GM19468 (cell line): ENCODE data around the gene FOXD3.

Experiments used
- ATAC-seq: cut with Tn5 transposase; IDR thresholded peaks from one replicate; pipeline ENCODE4 v1.9.1; 2021; ENCODE audit warnings: mild to moderate bottlenecking, moderate library complexity, moderate number of reproducible peaks; ENCODE audit not compliant: unreplicated experiment; ENCODE audit errors: extremely low read depth

Gene FOXD3

DNA sequence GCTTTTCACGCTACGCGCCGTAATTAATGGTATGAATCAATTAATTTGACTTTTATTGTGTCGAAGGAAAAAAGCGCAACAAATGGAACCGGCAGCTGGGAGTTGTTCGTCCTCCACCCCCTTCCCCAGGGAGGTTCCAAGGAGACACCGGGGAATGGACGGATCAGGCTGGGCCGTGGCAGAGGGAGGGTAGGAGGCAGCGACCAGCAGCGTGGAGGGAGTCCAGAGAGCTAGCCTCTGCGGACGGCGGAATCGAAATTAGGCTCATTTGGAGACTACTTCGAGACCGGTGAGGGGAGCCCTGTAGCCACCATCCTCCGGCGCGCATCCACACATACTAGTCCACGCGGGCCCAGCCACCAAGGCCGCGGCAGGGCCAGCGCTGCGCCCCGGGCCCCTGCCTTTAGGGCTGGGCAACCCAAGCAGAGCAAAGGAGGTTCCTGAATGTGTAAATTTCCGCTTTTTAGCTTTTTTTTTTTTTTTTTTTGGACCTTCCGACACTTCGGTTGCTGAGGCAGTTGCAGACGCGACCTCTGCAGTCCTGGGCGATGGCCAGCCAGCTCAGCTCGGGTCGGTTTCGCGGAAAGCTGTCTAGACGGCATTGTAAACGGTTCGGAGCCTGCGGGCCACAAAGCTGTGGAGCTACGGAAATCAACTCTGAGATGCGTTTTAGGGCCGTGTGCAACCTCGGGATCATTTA is 2.2 kb upstream of the FOXD3 start:
- ATAC-seq: no peak

DNA sequence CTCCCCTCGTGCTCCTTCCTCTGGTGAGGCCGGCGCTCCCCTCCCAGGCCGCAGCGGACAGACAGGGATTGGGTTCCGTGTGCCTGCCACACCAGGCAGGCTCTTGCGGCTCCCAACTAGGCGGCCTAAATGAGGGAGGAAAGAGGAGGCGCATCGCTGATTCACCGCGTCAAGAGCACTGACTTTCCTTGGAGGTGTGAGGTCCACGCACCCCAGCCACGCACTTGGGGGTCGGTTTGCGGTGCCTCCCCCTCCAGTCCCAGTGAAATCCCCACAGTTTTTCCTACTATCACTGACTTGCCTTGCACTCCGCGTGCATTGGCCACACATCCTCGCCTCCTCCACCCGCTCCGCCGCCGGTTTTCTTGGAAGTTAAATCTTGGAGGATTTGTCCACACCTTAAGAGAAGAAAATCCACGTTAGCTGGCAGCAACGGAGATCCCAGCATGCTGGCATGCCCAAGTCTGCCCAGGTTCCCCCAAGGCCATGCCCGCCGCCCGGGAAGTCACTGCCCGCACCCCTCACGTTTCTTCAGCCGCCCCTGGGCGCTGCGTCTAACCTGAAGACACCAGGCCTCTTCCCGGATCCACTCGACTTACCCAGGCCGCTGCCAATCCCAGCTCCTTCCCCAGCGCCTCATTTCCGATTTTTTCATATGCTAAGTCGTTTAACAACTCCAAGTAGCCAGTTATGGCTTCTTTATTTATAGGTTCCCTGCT is 1.1 kb upstream of the FOXD3 start:
- no peak for ATAC-seq

DNA sequence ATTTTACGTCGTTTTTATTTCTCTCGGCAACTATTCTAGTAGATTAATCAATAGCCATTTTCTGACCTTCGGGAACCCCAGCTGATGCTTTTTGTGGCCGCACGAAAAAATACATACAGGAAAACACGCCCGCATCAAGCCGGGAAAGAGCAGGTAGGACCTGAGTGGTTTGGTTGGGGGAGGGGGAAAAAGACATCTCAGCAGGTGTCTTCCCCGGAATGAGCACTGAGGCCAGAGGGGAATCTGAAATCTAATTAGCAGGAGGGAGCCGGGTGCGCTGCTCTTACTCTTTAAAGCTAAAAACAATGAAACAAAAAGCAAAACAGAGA is 618 bp upstream of the FOXD3 start:
- no peak for ATAC-seq

DNA sequence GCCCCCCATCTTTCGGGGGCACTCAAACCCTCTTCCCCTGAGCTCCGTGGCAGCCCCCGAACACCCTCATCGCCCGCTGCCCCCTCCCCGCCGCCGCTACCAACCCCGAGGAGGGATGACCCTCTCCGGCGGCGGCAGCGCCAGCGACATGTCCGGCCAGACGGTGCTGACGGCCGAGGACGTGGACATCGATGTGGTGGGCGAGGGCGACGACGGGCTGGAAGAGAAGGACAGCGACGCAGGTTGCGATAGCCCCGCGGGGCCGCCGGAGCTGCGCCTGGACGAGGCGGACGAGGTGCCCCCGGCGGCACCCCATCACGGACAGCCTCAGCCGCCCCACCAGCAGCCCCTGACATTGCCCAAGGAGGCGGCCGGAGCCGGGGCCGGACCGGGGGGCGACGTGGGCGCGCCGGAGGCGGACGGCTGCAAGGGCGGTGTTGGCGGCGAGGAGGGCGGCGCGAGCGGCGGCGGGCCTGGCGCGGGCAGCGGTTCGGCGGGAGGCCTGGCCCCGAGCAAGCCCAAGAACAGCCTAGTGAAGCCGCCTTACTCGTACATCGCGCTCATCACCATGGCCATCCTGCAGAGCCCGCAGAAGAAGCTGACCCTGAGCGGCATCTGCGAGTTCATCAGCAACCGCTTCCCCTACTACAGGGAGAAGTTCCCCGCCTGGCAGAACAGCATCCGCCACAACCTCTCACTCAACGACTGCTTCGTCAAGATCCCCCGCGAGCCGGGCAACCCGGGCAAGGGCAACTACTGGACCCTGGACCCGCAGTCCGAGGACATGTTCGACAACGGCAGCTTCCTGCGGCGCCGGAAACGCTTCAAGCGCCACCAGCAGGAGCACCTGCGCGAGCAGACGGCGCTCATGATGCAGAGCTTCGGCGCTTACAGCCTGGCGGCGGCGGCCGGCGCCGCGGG is 837 bp downstream of the FOXD3 start:
- no peak for ATAC-seq

DNA sequence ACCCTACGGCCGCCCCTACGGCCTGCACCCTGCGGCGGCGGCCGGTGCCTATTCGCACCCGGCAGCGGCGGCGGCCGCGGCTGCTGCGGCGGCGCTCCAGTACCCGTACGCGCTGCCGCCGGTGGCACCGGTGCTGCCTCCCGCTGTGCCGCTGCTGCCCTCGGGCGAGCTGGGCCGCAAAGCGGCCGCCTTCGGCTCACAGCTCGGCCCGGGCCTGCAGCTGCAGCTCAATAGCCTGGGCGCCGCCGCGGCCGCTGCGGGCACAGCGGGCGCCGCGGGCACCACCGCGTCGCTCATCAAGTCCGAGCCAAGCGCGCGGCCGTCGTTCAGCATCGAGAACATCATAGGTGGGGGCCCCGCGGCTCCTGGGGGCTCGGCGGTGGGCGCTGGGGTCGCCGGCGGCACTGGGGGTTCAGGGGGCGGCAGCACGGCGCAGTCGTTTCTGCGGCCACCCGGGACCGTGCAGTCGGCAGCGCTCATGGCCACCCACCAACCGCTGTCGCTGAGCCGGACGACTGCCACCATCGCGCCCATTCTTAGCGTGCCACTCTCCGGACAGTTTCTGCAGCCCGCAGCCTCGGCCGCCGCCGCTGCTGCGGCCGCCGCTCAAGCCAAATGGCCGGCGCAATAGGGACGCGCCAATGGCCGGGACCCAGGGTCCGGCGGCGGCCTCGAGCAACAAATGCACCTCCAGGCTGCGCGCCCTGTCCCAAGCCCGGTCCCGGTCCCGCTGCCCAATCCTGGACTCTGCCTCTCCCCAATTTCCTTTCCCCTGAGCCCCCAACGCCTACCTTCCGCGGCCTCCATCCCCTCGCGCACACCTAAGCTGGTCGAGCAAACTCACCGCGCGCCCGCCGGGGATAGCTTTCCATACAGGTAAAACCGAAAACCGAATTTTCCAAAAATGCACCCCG is 1.8 kb downstream of the FOXD3 start:
- no peak for ATAC-seq

DNA sequence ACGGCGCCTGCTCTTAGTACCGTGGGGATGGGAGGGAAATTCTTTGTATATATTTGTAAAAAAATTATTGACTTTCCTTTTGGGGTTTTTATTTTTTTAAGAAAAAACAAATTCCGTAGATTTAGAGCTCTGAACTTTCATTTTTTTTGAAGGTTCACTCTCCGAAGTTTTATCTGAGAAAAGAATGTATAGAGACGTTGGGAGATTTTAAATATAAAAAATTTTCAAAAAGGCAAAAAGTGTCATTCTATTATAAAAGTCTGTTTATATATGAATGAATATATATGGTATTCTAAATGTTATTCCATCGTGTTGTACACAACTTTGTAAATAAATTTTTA is 2.4 kb downstream of the FOXD3 start:
- no peak for ATAC-seq

DNA sequence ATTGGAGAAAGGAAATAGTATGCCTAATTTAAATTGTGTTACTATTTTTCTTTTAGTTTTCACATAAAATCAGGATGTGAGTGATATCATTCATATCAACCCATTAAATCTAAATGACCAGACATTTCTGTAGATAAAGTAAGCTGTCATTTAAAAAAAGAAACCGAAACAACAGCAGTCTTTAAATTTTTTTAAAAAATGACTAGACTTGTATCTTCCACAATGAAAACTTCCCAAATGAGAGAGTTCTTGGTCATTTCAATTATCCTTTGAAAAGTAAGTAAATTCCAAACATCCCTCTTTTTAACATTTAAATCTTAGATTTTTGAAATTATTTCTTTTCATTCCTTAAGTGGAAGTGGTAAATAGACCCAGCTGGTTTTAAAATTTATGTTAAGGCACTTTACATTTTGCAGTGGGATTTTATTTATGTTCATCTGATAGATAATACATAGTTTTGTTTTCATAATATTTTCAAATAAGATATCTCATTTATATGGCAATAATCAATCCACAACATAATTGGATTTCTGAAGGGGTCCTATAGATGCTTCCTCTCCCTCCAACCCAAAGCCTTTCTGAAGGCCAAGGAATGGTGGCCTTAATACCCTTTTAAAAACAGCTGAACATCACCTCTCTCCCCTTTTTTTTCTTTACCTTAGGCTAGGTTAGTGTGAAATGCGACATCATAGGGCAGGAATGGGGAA is 3.1 kb downstream of the FOXD3 start:
- ATAC-seq: no peak

DNA sequence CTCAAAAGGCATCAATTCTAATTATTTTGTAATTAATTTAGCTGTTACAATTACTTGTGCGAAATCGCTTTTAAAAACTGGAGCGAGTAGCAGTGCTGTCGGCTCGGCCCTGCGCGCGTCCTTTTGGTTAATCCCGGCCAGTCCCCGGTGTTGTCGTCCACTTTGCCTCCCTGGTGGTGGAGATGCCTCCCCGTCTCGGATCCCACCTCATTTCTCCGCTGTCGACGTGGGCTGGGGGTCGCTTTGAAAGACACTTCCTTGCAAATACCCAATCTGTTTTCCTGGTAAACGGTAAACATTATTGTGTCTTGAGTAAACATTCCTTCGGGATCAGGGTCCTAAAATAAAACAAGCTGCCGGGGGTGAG is 3.7 kb downstream of the FOXD3 start:
- no peak for ATAC-seq

DNA sequence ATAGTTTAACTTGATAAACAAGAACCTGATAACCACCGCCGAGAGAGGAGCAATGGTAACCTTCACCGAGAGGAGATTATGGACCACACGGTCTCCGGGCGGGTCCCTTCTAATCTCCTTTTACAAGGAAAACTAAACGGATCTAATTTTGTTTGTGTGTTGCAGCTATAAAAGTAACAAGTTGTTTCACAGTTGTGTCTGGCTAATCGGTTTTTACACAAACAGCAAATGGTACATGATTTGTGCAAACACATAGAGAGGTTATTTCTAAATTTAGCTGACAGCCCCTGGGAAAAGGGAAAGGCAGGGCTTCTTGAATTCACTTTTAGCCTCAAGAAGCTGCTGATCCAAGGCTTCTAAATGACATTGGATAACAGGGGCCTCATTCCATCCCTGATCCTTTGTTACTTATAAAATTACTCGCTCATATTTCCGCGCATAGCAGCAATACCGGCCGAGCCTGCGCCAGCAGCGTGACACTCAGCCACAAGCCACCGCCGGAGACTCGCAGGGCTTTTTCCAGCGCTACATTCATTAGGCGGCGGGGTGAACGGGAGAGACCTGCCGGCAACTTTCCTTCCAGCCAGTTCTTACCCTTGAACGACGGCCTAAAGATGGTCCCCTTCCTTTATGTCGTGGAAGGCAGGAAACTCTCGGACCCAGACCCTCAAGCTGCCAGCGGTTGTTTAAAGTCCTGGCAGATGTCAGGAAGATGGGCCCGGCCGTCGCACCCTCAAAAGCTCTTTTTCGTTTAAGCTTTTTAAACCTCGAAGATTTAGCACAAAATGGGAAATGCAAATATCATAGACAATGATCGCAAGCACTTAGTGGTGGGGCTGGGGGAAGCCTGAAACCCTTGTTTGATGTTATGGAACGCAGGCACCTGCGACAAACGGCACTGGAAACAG is 4.4 kb downstream of the FOXD3 start:
- no peak for ATAC-seq

DNA sequence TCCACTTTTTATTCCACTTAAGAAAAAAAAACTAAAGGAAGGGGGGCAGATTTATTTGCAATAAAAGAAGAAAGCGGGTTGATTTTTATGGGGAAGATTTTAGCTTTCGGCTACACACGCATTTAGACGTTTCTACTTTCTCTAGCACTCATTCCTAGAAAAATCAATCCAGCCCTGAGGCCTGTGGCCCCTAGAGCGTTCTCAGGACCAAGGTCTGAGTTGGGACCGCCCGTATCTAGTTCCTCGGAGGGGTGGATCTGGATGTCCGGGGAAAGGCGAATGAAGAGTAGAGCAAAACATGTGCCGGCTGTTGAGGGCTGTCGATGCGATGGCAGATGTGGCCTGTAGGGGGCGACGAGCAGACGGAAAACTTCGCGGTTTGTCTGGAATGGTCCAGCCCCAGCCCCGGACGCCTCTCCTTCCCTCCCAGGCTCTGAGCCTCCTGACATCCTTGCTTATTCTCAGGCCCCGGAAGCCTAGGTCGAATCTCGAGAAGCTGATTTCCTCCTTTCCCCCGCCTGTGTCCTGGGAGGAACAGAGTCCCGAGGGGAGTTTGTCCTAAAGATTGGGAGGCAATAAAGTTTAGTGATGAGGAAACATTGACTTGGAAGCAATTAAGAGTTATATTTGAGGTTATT is 5.2 kb downstream of the FOXD3 start:
- ATAC-seq: no peak

DNA sequence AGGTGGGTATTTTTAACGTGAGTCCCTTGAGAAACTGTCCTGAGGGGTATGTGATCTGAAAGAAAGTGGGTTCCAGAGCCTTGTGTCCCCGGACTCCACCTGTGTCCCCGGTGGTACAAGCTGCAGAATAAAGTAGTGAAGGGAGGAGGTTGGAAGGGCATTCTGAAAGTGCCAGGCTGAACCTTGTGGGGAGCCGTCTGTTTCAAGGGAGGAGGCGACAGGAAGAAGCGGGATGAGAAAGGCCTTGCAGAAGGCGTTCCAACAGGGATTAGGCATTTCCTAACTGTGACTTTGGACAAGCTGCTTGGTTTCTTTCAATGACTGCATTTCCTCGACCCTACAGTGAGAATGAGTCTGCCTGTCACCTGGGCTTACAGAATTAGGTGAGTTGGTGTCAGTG is 5.8 kb downstream of the FOXD3 start:
- ATAC-seq: no peak

DNA sequence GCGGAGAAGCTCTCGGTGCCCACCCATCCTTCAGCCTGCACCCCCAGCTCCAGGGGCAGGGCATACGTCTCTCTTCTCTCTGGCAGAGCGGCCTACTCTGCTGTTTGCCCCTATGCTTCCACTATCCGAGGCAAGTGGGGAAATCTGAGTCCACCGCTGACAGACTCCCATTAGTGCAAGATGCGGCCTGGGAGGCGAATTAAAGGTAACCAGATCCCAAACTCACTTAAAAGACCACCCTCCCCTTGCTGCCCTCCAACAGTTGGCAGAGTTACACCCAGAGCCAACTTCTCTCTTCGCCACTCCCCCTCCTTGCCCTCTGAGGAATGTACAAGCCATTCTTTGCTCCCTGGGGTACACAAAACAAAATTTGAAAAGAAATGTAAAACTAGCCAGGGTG is 6.4 kb downstream of the FOXD3 start:
- no peak for ATAC-seq

DNA sequence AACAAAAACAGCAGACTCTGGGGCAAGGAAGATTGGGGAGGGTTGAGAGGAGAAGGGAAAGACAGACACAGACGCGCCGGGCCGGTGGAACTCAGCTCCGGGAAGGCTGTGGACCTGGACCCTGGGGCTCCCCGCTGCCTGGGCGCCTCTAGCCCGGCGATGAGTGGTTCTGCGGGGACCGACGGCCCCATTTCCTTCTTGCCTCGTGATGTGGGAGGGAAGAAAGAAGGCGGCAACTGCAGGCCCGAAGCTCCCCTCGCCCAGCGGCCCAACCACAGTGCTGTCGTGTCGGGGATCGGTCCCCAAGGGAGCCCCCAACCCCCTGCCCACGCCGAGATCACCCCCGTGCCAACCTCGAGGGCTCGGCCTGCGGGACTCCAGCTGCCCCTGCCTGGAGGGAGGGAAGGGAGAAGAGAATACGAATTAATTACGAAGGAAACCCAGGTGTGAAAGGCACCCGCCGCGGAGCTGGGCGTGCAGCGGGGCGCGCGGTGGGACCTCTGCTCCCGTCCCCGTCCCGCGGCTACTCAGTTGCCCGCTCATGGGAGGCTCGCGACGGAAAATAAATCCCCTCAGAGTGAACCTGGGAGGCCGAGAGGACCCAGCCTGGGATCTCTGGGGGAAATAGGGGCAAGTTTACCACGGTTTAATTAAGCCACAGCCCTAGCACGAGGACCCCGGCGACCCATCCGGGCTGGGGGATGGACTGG is 7.4 kb downstream of the FOXD3 start:
- no peak for ATAC-seq

DNA sequence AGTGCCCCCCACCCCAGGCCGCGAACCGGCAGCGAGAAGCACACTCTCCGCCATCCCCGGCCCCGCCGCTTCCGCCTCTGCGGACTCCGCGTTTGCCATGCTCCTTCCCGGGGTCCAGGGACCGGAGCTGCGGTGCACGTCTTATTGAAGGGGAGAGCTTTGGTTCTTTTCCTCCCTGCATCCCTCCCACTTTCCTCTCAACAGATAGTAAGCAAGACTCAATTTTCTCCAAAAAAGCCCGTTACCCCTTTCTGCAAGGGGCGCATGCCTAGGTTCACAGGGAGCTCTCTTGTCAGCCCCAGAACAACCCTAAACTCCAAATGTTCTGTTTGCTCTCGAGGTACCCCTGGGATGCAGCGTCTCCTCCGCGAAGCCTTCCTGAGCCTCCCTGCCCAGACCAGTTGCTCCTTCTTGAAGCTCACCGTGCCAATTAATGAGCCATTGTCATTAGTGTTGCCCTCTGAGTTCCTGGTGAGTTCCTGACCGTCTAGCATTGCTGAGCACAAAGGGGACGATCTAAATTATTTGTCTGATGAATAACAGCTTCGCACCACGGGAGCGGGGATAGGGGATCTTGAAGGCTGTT is 8.1 kb downstream of the FOXD3 start:
- ATAC-seq: no peak

DNA sequence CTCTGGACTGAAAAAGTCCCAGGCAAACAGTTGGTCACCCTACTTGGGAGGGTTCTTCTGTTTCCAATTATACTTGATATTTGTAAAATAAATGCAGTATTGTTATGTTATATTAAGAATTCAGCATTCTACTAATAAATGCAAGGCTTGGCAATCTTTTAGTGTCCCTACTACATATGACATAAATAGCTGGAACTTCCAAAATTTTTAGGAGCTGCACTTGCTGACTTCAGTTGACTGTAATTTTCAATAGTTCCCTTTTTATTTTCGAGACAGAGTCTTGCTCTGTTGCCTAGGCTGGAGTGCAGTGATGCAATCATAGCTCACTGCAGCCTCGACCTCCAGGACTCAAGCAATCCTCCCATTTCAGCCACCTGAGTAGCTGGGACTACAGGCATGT is 20.0 kb downstream of the FOXD3 start:
- ATAC-seq: no peak

DNA sequence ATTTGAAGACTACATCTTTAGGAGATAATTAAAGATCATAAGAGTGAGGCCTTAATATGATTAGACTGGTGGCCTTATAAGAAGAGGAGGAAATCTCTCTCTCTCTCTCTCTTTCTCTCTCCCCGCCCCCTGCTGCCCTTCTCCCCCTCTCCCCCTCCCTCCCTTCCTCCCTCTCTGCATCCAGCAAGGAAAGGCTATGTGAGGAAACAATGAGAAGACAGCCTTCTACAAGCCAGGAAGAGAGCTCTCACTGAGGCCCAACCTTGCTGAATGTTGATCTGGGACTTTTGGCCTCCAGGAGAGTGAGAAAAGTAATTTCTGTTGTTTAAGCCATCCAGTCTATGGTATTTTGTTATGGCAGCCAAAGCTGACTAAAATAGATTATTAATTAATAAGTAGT is 21.6 kb downstream of the FOXD3 start:
- no peak for ATAC-seq

DNA sequence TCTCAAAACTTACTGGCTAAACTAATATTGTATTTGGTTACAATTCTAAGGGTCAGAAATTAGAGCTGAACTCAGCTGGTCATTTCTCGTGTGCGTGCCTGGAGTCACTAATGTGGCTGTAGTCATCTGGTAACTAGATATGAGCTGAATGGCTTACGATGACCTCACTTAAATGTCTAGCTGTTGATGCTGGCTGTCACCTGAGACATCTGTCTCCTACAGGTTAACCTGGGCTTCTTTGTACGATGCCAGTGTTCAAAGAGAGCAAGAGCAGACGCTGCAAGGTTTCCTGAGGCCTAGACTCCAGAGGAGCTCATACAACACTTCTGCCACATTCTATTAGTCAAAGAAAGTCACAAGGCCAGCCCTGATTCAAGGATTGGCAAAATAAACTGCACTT is 28.0 kb downstream of the FOXD3 start:
- no peak for ATAC-seq
